GM12874 (cell line): ENCODE measurements around the gene WFDC10B.

Experiments used
- TF ChIP-seq, protein P1 (sequence below): IDR thresholded peaks from 2 replicates; pipeline ENCODE4 v1.5.1; 2011; ENCODE audit warnings: low read depth, mild to moderate bottlenecking, control low read depth, low read length, moderate library complexity; ENCODE audit not compliant: insufficient read depth

Gene WFDC10B

GRCh38 chr20:45732199-45732598, 27.4 kb upstream of the WFDC10B start:
- TF ChIP-seq, protein P1, sequence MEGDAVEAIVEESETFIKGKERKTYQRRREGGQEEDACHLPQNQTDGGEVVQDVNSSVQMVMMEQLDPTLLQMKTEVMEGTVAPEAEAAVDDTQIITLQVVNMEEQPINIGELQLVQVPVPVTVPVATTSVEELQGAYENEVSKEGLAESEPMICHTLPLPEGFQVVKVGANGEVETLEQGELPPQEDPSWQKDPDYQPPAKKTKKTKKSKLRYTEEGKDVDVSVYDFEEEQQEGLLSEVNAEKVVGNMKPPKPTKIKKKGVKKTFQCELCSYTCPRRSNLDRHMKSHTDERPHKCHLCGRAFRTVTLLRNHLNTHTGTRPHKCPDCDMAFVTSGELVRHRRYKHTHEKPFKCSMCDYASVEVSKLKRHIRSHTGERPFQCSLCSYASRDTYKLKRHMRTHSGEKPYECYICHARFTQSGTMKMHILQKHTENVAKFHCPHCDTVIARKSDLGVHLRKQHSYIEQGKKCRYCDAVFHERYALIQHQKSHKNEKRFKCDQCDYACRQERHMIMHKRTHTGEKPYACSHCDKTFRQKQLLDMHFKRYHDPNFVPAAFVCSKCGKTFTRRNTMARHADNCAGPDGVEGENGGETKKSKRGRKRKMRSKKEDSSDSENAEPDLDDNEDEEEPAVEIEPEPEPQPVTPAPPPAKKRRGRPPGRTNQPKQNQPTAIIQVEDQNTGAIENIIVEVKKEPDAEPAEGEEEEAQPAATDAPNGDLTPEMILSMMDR: no peak

DNA sequence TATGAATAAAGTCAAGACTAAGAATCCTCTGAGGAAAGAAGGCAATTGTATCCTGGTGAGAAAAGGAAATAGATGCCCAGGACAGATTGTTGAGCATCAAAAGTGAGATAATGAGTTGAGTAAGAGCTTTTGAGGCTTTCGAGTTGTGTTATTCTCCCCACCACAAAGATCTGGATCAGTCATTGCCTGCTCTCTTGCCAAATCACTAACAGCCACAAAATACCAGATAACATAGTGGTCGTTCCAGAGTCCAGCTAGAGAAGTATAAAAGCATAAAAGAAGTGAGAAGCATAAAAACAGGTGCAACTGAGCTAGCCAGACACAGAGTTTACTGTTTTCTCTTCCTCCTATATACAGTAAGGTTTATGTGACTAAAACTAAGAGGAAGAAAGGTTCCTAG, 22.2 kb upstream of the WFDC10B start:
- TF ChIP-seq, protein P1: no peak

GRCh38 chr20:45725134-45725533, 20.3 kb upstream of the WFDC10B start:
- TF ChIP-seq, protein P1: no peak

GRCh38 chr20:45722047-45722446, 17.2 kb upstream of the WFDC10B start, which contains the start of gene SPINT4:
Gene SPINT4, plus strand, starts transcription at chr20:45722347. Its CDS starts 21 bp downstream, at chr20:45722368.
- TF ChIP-seq, protein P1: no peak

DNA sequence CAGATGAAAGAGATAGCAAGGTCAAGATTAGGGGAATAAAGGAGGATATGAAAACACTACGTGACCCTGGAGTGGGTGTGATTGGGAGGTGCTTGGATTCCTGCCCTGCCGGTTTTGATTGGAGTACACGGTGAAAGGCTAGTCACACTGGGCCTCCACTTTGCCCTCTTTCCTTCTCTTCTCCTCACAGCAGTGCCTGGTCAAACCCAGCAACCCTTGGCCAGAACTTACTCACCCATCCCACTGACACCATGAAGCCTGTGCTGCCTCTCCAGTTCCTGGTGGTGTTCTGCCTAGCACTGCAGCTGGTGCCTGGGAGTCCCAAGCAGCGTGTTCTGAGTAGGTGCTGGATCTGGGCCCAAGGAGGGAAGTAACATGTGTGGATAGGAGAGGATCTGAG, 2.9 kb downstream of the WFDC10B start, which contains the start of gene WFDC13:
Gene WFDC13 (plus strand): TSS at position 166 of the 400 bp plus-strand sequence. CDS start 86 bp downstream, at position 252.
- TF ChIP-seq, protein P1: no peak

DNA sequence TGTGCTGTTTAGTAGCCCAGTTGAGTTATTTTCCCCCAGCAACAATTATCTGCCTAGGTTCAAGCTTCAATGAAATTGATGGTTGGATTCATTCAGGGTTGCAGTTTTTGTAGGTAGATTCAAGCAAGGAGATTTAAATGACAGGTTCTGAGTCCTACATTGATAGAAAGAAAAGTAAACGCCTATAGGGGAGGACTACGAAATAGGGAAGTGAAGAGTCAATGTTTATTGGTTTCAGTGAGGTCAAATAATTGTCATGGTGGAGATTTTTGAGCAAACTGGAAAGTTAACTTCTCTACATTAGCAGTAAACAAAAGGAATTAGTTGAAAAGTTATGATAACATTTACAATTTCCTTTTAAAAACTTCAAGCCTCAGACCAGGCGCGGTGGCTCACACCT, 3.7 kb downstream of the WFDC10B start:
- TF ChIP-seq, protein P1: no peak

DNA sequence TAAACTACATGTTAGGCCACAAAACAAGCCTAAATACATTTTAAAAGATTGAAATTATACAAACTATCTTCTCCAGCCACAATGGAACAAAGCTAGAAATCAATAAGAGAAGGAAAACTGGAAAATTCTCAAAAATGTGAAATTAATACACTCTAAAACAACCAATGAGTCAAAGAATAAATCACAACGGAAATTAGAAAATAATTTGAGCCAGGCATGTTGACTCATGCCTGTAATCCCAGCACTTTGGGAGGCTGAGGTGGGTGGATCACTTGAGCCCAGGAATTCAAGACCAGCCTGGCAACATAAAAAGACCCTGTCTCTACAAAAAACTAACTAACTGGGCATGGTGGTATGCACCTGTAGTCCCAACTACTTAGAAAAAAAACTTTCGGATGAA, 9.3 kb downstream of the WFDC10B start:
- TF ChIP-seq, protein P1: no peak

DNA sequence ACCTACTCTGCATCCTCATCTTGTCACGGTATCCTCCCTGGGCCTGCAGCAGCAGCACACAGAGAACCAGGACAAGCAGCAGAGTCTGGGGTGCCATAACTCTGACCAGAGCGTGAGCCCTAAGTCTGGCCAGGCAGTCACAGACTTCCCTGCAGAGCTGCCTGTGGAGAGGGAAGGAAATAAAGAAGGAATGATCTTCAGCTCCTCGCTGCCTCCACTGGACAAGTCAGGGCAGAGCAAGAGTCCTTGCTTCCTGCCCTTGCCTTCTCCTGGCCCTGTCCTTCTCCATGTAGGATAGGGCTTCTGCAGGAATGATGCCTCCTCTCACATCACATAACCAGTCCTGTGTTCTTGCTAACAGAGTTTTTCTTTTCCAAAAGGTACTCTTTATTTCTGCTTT, 18.9 kb downstream of the WFDC10B start:
- TF ChIP-seq, protein P1: no peak
